NCI-H1930 (cell line): ENCODE results near the gene FAM83E.
"Not testable (repeated sequence)": the region's sequence is repeated elsewhere in the genome, so short reads cannot be mapped to it uniquely, and the experiment has no call there.

Source experiments
- DNase-seq, 2 experiments: peaks; one replicate each; lab custom pipeline; 2025; lab: John Stamatoyannopoulos, UW

The FAM83E gene

DNA sequence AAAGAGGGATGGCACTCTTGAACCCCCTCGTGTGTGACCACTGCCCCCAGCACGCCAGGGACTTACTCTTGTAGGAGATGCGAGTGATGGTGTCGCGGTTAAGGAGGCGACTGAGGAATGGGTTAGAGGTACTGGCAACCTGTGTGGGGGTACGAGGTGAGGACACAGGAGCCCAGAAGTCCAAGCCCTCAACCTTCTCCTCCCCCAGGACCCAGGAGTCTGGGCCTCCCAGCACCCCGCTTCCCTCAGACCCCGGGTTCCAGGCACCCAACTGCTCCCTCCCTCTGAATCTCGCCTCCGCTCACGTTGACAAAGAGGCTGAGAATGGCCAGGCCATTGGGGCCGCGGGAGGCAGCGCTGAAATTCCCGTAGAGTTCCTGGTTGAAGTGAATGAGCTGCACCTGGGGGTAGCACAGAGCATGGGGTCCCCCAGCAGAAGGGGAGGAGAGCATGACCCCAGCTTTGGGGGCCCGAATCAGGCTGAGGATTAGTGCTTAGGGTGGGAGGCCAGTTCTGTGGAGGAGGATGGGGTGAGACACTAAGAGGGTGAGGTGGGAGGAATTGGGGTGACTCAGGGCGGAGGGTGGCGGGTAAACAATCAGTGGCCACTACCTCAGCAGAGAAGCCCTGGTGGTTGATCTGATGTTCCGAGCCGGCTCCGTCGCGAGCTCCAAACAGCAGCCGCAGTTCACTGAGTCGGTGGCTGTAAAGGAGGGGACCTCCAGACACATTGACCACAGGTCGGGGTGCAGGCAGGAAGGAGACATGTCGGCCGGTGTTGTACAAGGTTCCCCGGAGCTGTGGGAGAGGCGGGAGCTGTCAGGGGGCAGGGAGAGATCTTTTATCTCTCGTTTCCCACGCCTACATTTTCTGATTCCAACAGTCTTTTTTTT, 24.9 kb upstream of the FAM83E start:
- DNase-seq = no peak

DNA sequence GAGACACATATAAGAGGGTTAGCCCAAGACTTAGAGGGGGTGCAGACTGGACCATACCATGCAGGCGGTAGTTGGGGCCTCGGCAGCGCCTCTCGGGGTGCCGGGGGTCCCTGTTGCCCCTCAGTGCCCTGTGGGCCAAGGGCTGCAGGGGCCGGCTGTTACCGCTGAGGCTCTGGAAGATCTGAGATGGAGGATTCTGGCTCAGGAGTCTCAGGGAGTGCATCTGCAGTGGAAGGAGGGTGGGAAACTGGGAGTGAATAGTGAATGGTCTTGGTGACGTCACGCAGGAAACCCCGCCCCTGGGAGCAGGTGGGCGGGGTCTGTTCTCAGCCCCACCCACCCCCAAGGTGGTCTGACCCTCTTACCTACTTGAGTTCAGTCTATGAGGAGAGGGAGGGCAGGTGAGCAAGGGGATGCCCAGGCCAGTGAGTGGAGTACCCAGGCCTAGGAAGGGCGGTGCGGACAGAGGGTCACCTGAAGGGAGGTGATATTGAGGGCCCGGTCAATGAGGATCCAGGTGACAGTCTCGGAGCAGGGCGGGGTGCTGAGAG, 24.0 kb upstream of the FAM83E start:
- no peak for DNase-seq

DNA sequence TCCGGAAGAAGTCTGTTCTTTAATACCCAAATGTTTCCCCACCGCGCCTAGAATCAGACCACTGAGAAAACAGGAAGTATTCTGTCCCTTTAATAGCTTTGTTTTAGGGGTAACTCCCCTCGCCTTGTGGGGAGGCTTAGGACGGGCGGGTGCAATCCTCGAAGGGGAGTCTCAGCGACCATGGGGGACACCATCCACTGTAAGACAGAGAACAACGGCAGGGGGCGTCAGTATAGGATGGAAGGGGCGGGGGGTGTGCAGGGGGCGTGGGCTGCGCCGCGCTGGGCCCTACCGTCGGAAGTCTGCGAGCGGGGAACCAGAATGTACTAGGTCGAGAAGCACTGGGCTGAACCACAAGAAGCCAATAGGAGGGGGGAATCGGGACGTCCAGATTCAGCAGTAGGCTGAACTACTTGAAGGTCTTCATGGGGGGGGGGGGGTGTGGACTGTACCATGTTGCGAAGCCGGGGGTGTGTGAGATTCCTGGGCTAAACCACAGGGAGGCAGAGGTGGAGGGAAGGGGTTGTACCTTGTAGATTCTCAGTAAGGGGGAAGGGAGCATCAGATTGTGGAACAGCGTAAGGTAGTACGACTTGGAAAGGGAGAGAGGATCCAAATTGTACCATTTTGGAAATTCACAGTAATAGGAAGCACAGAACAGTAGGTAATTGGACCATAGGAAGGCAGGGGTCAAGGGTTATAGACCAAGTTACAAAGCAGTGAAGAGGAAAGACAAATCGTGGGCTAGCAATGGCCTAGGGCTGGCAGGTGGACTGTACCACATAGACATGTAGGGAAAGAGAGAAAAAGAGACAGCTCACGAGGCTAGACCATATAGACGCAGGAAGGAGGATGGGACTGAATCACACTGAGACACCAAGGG, 23.3 kb upstream of the FAM83E start:
- peak; percentile 87 to 91 for DNase-seq

DNA sequence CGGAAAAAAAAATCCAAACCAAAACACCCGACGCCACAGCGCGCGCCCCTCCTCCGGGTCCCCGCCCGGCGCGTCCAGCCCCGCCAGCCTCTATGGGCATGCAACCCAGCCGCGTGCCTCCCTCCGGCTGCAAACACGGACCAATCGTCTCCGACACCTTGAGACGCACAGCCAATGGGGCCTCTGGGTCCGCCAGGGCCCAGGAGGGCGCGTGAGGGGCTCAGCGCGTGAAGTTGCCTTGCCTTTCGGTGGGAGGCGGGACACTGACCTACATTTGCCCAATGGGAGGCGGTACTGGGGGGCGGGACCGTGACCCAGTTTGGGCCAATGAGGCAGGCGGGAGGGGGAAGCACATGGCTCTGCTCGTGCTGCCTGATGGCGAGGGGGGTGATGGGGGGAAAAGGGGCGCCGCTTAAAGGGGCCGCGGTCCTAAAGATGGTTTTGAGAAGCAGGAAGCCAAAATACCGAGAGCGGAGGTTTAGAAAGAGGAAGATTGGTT, 22.6 kb upstream of the FAM83E start:
- peak; percentile 99 to 100 for DNase-seq

DNA sequence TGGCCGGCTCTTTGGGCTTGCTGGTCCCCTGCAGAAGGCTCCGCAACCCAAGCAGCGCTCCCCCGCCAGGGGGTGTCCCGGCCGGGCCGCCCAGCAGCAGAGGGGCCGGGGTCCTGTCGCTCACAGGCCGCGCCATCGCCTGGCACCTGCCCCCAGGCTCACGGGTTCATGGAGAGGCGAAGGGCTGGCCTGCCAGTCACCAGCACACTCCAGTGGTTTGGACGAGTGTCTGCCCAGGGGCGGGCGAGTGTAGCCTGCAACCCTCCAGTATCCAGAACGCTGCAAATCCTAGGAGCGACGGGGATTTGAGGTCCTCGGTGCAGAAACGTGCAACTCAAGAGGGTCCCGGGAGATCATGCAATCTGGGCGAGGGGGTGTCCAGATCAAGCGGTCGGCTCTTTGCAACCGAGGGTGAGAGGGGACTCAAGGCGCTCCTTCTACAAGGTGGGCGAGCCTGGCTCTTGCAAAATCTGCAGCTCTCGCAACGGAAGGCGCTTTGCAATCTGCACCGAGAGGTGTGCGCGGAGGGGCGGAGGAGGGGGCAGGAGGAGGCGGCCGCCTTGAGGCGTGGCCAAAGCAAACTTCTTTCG, 22.1 kb upstream of the FAM83E start, which contains the start of gene DBP:
Gene DBP (minus strand): TSS at position 521 of the 590 bp plus-strand sequence. CDS start 385 bp downstream, at position 136.
- peak in 1 of 2 experiments; percentile 77 for DNase-seq

DNA sequence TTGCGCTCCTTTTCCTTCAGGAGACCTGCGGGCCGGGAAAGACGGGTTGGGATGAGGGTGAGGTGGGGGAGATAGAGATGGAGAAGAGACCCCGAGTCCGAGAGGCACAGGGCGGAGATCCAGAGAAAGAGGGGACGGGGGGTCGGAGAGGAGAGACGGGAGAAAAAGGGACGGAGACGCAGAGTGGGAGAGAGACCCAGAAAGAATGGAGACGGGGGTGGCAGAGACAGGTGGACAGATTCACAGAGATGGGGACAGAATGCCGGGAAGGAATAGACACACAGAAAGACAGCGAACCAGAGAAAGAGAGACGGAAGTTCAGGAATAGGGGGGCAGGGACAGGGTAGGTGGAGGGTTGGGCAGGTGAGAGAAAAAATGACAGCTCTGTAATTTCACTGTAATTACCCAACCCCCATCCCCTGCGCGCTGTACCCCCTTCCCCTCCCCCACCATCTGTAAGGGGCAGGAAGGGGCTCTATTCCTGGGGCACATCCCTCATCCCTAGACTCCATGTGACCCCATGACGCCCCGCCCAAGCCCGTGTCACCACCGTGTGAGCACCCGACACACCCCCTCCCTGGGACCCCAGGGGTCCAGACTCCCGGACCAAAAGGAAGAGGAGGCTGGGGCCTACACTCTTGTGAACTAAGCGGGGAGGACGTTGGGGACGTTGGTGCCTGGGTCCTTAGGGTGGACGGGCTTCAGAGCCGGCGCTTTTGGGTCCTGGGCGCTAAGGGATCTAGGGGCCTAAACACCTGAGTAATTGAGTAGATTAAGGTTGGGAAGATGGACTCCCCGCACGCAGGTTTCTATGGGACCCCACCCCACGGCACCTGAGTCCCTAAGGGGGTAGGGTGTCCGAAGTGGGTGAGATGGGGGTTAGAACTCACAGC, 21.3 kb upstream of the FAM83E start:
- DNase-seq = no peak

DNA sequence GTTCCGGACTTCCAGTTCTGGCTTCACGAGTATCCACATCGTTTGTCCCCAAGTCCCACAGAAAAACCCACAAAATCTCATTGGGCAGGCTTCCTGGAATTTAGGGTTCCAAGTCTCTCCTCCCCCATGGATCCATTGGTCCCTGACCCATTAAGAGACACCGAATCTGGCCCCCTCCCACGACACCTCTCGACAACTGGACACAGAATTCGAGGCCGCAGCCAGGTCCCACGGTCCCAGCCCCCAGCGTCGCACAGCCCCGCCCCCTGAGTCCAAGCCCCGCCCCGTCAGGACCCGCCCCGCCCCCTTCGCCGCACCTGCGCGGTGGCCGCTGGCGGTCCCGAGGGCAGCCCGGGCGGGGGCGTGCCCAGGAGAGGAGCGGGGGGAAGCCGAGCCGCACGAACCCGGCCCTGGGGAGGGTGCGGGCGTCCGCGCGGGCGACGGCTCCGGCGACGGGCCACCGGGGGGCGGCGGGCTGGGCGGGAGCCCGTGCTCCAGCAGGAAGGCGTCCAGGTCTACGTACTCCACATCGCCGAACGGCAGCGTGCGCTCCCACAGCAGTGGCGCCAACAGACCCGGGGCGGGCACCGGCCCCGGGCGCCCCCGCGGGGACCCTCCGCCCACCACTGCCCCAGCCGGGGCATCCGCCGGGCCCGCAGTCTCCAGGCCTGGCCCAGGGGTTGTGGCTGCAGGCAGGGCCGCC, 20.5 kb upstream of the FAM83E start:
- peak; percentile 78 to 85 for DNase-seq

DNA sequence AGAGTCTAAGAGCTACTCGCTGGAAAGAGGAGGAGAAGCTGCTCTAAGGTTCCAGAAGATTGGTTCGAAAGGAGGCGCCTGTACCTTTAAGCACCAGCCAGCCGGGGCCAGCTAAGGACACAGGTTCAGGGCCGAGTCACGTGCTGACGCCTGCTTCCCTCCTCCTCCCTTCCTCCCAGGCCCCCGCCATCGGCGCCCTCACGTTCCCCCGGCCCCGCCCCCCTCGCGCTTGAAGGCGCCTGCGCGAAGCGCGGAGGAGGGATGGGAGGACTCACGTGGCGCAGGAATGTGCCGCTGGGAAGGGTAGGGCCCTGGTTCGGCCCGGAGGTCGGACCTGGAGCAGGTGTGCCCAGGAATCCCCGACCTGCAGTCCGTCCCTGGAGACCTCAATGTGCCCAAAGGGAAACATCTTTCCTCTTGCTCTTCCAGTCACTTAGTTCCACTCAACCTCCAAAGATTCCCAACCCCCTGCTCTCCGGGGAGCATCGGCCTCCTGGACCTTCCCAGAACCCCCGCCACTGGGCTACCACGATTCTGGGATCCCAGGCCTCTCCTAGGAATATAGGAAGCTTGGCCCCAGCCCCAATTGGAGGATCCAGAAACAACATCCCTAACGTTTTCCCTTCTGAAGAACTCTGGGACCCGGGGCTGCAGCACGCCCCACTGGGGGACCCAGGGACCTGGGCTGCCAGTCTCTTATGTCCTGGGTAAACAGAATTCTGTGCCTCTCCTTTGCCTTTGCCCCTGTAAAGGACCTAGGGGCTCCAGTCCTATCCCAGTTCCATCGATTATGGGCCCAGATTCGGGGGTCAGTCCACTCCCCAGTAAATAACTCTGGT, 19.8 kb upstream of the FAM83E start:
- DNase-seq = peak; percentile 95 to 98

DNA sequence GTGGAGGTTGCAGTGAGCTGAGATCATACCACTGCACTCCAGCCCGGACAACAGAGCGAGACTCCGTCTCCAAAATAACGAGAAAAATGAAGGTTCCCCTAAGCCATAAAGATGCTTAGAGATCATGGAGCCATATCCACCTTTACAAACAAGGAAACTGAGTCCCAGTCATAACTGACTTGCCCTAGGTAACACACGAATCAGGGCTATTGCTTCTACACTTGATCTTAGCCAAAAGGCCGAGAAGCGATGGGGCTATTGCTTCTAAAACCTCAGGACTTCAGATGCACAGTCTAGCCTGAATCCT, 19.1 kb upstream of the FAM83E start:
- DNase-seq = no peak

DNA sequence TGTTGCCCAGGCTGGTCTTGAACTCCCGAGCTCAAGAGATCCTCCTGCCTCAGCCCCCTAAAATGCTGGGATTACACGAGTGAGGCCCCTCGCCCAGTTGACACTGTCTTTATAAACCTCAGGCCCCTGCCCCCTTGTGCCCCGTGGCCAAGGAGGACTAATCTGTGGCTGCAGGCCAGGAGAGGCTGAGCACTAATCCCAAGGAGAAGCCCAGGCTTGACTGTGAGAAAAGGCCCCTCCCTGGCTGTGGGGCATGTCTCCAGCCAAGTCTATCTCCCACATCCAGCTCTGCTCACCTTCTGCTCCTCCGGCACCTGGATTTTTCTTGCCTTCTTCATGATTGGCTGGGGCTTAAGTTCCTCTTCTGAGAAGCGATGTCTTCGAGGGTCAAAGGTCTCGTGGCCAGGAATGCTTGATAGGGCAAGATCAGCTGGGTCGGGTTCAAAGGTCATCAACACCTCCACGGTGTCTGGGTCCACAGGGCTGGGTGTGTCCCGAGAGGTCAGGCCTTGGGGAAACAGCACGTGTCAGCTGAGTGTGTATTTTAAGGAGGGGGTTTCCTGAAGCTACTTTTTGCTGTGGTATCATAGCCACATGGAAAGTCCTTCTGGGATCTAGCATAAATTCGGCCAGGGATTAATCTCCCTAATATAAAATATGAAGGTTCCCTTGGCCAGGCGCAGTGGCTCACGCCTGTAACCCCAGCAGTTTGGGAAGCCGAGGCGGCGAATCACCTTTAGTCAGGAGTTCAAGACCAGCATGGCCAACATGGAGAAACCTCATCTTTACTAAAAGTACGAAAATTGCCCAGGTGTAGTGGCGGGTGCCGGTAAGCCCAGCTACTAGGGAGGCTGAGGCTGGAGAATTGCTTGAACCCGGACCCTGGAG, 18.5 kb upstream of the FAM83E start:
- no peak for DNase-seq

DNA sequence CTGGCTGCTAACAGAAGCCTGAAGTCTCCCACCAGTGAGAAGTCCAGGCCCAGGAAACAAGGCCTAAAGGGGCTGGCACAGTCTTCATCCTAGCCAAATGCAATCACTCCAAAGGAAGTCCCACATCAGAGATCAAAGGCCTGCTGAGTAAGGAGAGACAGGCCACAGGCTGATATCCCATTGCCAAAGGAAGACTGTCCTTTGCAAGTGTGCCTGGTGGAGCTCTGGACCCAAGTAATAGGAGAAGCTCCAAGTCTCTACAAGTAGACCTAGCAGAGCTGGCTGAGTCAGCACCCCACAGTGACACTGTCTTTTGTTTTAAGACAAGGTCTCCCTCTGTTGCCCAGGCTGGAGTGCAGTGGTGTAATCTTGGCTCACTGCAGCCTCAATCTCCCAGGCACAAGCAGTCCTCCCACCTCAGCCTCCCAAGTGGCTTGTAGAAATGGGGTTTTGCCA, 17.8 kb upstream of the FAM83E start:
- DNase-seq = no peak

DNA sequence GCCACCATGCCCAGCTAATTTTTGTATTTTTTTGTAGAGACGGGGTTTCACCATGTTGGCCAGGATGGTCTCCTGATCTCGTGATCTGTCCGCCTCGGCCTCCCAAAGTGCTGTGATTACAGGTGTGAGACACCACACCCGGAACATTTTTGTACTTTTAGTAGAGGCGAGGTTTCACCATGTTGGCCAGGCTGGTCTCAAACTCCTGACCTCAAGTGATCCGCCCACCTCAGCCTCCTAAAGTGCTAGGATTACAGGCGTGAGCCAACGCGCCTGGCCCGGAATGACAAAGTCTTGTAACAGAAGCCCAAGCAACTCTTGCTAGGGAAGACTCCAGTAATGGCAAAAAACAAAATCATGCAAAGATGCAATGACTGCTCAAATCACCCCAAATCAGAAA, 17.4 kb upstream of the FAM83E start:
- not testable (repeated sequence) for DNase-seq

DNA sequence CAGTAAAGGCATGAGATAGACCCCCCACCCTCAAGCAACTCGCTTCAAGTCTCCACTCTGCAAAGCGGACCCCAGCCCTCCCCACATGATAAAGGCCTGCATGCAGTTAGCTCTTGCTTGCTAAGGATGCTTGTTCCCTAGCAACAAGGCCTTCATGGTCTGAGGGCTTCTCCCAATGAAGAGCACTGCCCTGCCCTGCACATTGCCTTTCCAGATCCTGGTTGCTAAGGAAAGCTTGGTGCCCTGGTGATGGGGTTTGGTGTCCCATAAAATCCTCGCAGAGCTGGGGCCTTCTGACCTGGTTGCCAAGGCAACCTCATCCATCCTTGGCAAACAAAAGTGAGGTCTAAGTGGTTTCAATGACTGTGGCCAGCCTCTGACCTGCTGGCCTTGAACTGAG, 16.3 kb upstream of the FAM83E start:
- no peak for DNase-seq

DNA sequence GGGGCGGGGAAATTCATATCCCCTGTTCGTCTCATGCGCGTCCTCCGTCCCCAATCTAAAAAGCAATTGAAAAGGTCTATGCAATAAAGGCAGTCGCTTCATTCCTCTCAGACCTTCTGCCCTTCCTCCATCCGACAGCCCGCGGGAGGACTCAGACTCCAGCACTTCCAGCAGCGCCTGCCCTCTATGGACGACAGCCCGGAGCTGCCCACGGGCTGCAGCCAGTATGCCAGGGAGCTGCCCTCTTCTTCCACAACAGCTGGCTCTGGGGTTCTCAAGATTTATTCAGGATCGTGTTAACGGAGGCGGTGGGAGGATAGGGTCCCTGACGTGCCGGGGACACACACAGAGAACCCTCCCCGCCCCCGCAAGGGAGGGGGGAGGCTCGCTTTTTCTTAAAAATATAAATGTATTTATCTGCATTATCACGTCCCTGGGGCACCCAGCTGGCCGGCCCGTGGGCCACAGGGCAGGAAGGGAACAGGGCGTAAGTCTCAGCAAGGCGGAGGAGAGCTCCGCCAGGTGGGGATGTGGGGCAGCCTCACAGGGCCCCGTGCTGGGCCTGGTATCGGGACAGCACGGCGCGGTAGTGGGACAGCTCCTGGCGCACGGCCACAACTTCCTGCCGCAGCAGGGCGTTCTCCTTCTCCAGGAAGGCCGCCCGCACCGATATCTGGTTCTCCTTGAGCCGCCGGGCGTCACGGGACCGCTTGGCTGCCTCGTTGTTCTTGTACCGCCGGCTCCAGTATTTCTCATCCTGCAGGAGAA, 15.6 kb upstream of the FAM83E start:
- no peak for DNase-seq

DNA sequence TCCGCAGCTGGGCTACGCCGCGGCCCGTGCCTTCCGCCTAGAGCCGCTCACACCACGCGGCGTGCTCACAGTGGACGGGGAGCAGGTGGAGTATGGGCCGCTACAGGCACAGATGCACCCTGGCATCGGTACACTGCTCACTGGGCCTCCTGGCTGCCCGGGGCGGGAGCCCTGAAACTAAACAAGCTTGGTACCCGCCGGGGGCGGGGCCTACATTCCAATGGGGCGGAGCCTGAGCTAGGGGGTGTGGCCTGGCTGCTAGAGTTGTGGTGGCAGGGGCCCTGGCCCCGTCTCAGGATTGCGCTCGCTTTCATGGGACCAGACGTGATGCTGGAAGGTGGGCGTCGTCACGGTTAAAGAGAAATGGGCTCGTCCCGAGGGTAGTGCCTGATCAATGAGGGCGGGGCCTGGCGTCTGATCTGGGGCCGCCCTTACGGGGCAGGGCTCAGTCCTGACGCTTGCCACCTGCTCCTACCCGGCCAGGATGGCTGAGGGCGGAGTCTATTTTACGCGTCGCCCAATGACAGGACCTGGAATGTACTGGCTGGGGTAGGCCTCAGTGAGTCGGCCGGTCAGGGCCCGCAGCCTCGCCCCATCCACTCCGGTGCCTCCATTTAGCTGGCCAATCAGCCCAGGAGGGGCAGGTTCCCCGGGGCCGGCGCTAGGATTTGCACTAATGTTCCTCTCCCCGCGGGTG, 14.9 kb upstream of the FAM83E start:
- no peak for DNase-seq

DNA sequence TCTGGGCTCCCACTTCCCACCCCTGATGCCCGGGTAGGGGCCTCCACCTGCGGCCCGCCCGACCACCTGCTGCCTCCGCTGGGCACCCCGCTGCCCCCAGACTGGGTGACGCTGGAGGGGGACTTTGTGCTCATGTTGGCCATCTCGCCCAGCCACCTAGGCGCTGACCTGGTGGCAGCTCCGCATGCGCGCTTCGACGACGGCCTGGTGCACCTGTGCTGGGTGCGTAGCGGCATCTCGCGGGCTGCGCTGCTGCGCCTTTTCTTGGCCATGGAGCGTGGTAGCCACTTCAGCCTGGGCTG, 14.4 kb upstream of the FAM83E start:
- no peak for DNase-seq
